GM12801 (cell line): ENCODE measurements around the gene ZSWIM7.

ENCODE experiments used
- CTCF ChIP-seq: IDR thresholded peaks from one replicate; pipeline ENCODE4 v1.5.1; 2011; ENCODE audit warnings: control low read depth; ENCODE audit not compliant: insufficient read length; ENCODE audit errors: extremely low read depth

The ZSWIM7 gene

GRCh38 chr17:15931394-15931793 is 68.1 kb downstream of the ZSWIM7 start:
- no peak for TF ChIP-seq CTCF

GRCh38 chr17:15930426-15930825 is 69.1 kb downstream of the ZSWIM7 start:
- TF ChIP-seq CTCF, result no peak

- no peak for TF ChIP-seq CTCF
Measured at GRCh38 chr17:15929941-15930340, 69.6 kb downstream of the ZSWIM7 start.

GRCh38 chr17:15928286-15928785 is 71.2 kb downstream of the ZSWIM7 start:
- no peak for TF ChIP-seq CTCF
